Gastrocnemius medialis (tissue), 4 donors: ENCODE results near the gene HIPK2. TPM values are rescaled to one million over a fixed set of nuclear protein-coding genes. Genes with fewer than 3 reads are reported as not detected.

Source experiments
- ATAC-seq, 2 donors: fragments of 150-250 bp; one replicate each; pipeline ENCODE4 v1.9.1; 2016
- DNase-seq, 2 donors: peaks; one replicate each; pipeline ENCODE4 v3.0.0-alpha.2; 2019
- H3K27ac ChIP-seq, 4 donors: fragments of 200-600 bp; sonication (generic); 1 replicate in 1 of 4; 2 replicates in 3 of 4; pipeline ENCODE4 v1.5.1; 2016 to 2018; ENCODE audit warnings: mild to moderate bottlenecking in 2 of 4, moderate library complexity in 1 of 4
- H3K27me3 ChIP-seq, 3 donors: fragments of 200-600 bp; sonication (generic) in 2 of 3; 1 replicate in 1 of 3; 2 replicates in 2 of 3; pipeline versions ENCODE4 v1.5.1 to v1.6.0; 2016 to 2019; ENCODE audit warnings: mild to moderate bottlenecking in 1 of 3, moderate library complexity in 1 of 3
- H3K36me3 ChIP-seq, 2 donors: fragments of 200-600 bp; sonication (generic) in 1 of 2; one replicate each; pipeline ENCODE4 v1.5.1; 2017 to 2018
- H3K4me1 ChIP-seq, 2 donors: fragments of 200-600 bp; sonication (generic) in 1 of 2; one replicate each; pipeline ENCODE4 v1.5.1; 2016 to 2017; ENCODE audit warnings: mild to moderate bottlenecking in 2 of 2
- H3K4me3 ChIP-seq, 4 donors: fragments of 200-600 bp; sonication (generic) in 3 of 4; 1 replicate in 1 of 4; 2 replicates in 3 of 4; pipeline ENCODE4 v1.5.1; 2016 to 2019; ENCODE audit warnings: mild to moderate bottlenecking in 2 of 4
- H3K9me3 ChIP-seq, 3 donors: fragments of 200-600 bp; sonication (generic) in 2 of 3; 1 replicate in 1 of 3; 2 replicates in 2 of 3; pipeline ENCODE4 v1.5.1; 2016 to 2019
- CTCF ChIP-seq, 5 experiments: fragments of 450-650 bp in 3 of 5; fragments of 200-600 bp in 2 of 5; sonication (generic) in 2 of 5; IDR thresholded peaks in 4 of 5; conservative IDR thresholded peaks in 1 of 5; 1 replicate in 4 of 5; 2 replicates in 1 of 5; pipeline ENCODE4 v1.5.1; 2016 to 2019; ENCODE audit warnings: antibody characterized with exemption in 5 of 5, mild to moderate bottlenecking in 3 of 5, moderate library complexity in 3 of 5
- POLR2A ChIP-seq, 2 donors: fragments of 450-650 bp; IDR thresholded peaks; one replicate each; pipeline ENCODE4 v1.6.1; 2017; ENCODE audit warnings: antibody characterized with exemption in 2 of 2, mild to moderate bottlenecking in 2 of 2, moderate library complexity in 2 of 2
- in situ Hi-C, 4 donors: fragments of 200-750 bp; cut with MboI; loops; one replicate each; pipeline versions ENCODE4 v1.15.0 to v1.8.0; 2017; ENCODE audit warnings: low sequenced_read_pairs in 4 of 4
- intact Hi-C: fragments of 100-400 bp; cut with DNase I; formaldehyde crosslinking; loops from one replicate; pipeline ENCODE4 v1.15.1; 2023; ENCODE audit warnings: low total_unique reads
- total RNA-seq, 4 donors: library from RNA; depleted of rRNA; stranded (reverse); fragments of >200 nt; gene quantifications; one replicate each; pipeline versions ENCODE4 v1.1.0 to v1.2.3, GENCODE V29; 2016

Gene HIPK2
- total RNA-seq, 4 donors from 2014 or later = 30.5 to 77.4 (median 58.9) TPM

GRCh38 chr7:139525750-139526149, 252.0 kb downstream of the HIPK2 start:
- Histone ChIP-seq H3K4me3 (no peak overlapping the region), H3K9me3 (no peaks in the 10 kb centered on the region), H3K36me3 (no peaks in the 10 kb centered on the region), H3K27ac (no peak overlapping the region), H3K27me3 (peaks cover 17 to 23% (median 18%) of the 10 kb centered on the region in 3 donors), H3K4me1 (no peaks in the 10 kb centered on the region)
- DNase-seq = no peak
- intact Hi-C loops (no loop called here), in situ Hi-C loops (no loop called here)
- no peak for TF ChIP-seq POLR2A (IDR thresholded peaks at IDR 0.05)
- no peak for TF ChIP-seq CTCF (IDR thresholded peaks at IDR 0.05 in 4 of 5, conservative IDR thresholded peaks at IDR 0.05 in 1 of 5)
- no peak for ATAC-seq

GRCh38 chr7:139525239-139525638, 252.6 kb downstream of the HIPK2 start:
- intact Hi-C loops (no loop called here), in situ Hi-C loops (no loop called here)
- DNase-seq (no peak), ATAC-seq (no peak)
- Histone ChIP-seq H3K36me3 (no peaks in the 10 kb centered on the region), H3K4me1 (no peaks in the 10 kb centered on the region), H3K4me3 (no peak overlapping the region), H3K9me3 (no peaks in the 10 kb centered on the region), H3K27ac (no peak overlapping the region), H3K27me3 (peaks cover 17 to 23% (median 18%) of the 10 kb centered on the region in 3 donors)
- TF ChIP-seq CTCF (IDR thresholded peaks at IDR 0.05 in 4 of 5, conservative IDR thresholded peaks at IDR 0.05 in 1 of 5) (no peak), POLR2A (IDR thresholded peaks at IDR 0.05) (no peak)

GRCh38 chr7:139523968-139524815, 253.6 kb downstream of the HIPK2 start:
- Histone ChIP-seq H3K4me3 (peak overlapping the region in 2 of 4 donors; percentile 32 to 33), H3K27ac (no peak overlapping the region), H3K36me3 (no peaks in the 10 kb centered on the region), H3K9me3 (no peaks in the 10 kb centered on the region), H3K4me1 (no peaks in the 10 kb centered on the region), H3K27me3 (peaks cover 17 to 23% (median 18%) of the 10 kb centered on the region in 3 donors)
- intact Hi-C loops (no loop called here), in situ Hi-C loops (no loop called here)
- DNase-seq (no peak), ATAC-seq (no peak)
- no peak for TF ChIP-seq CTCF (IDR thresholded peaks at IDR 0.05 in 4 of 5, conservative IDR thresholded peaks at IDR 0.05 in 1 of 5)
- no peak for TF ChIP-seq POLR2A (IDR thresholded peaks at IDR 0.05)

GRCh38 chr7:139523199-139523941, 254.4 kb downstream of the HIPK2 start, which contains the start of gene CLEC2L:
TSS of gene CLEC2L (plus strand) at chr7:139523685. CDS start at chr7:139523928, 243 bp downstream.
- DNase-seq = no peak
- in situ Hi-C loops (no loop called here), intact Hi-C loops (no loop called here)
- Histone ChIP-seq H3K4me3 (peak within 1 kb of the TSS in 3 of 4 donors; percentile 28 to 33 (median 32)), H3K9me3 (no peaks in the 10 kb centered on the region), H3K36me3 (no peaks in the 10 kb centered on the region), H3K27me3 (peaks cover 17 to 23% (median 18%) of the 10 kb centered on the region in 3 donors), H3K4me1 (no peaks in the 10 kb centered on the region), H3K27ac (no peak within 1 kb of the TSS)
- peak in 1 of 2 donors; percentile 30 for ATAC-seq
- TF ChIP-seq CTCF (IDR thresholded peaks at IDR 0.05 in 4 of 5, conservative IDR thresholded peaks at IDR 0.05 in 1 of 5) (no peak), POLR2A (IDR thresholded peaks at IDR 0.05) (no peak)
